Measurements from ENCODE around the gene IL1A. TPM values are rescaled to one million over a fixed set of nuclear protein-coding genes. Genes with fewer than 3 reads are reported as not detected.

Gene IL1A
- total RNA-seq, 1 donor from 2014 or later = 1.4 TPM

GRCh38 chr2:112764071-112765044 is 19.9 kb downstream of the IL1A start, which contains the start of gene CKAP2L:
Gene CKAP2L (minus strand): TSS chr2:112764609. CDS start chr2:112764598, 11 bp downstream.
- peak; percentile 99 for DNase-seq (ENCODE audit: low spot score)

DNA sequence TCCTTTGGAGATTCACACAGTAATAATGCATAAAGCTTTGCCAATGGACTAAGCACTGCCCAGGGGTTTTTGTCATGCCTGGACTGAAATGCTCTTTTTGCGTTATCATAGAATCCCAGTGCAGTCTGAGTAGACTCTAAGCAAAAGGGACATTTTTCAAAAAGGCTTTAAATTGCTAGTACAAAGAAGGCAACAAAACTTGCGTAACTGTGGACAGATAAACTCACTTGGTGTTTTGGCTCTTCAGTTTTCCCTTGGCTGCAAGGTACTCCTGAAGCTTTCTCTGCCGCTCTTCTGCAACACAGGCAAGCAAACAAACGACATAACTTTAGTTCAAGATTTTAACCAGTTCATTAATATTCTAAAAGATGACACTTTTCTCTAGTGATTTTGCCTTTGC is 22.0 kb downstream of the IL1A start:
- no peak for DNase-seq (ENCODE audit: low spot score)

DNA sequence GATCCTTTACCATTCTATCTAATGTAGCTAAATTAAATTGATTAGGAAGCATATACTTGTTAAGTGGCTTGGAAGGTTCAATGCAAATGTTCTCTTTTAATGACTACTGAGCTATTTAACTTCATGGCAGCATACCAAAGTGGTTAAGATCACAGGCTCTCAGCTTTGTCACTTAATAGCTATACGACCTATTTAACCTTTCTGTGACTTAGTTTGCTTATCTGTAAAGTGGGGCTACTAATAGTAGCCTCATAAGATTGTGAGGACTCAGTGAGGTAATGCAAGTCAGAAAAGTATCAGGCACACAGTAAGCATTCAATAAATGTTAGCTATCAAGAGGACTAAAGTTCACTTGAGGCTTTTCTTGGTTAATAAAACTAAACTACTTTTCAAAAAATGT is 24.1 kb downstream of the IL1A start:
- DNase-seq (ENCODE audit: low spot score) = no peak

DNA sequence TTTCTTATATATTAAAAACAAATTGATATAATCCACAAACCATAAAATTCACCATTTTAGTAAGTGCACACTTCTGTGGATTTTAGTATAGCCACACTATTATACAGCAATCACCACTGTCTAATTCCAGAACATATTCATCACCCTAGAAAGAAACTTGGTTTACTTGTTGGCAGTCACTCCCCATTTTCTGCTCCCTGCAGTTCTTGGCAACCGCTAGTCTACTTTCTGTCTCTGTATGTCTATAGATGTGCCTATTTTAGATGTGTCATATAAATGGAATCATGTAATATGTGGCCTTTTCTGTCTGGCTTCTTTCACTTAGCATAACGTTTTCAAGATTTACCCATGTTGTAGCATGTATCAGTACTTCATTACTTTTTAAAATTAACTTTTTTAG is 25.6 kb downstream of the IL1A start:
- DNase-seq (ENCODE audit: low spot score) = no peak

DNA sequence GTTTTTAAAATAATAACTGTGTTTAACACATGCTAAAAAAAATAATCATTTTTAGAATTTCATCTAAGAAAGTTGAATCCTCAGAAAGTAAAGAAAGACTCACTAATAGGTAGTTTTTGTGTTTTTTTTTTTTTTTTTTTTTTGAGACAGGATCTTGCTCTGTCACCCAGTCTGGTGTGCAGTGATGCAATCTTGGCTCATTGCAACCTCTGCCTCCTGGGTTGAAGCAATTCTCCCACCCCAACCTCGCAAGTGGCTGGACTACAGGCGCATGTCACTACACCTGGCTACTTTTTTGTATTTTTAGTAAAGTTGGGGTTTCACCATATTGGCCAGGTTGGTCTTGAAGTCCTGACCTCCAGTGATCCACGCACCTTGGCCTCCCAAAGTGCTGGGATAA is 27.0 kb downstream of the IL1A start:
- DNase-seq (ENCODE audit: low spot score) = no peak

- no peak for DNase-seq (ENCODE audit: low spot score)
Measured at GRCh38 chr2:112756207-112756606, 28.1 kb downstream of the IL1A start.

DNA sequence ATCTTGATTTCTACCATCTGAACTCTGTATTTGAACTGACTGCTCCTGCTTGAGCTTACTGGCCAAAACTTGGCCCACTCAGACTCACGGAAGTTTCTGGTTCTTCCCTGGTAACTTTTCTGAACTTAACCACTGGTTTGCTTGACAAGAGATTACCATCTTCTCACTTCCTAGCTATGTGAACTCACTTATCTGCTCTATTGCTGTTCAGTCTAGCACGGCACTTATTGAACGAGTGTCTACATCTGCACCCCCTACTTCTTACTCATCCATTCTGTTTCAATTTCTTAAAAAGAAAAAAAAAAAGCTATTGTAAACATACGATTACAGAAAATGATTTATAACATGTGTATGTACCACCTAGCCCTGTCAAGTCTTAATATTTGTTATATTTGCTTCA is 28.8 kb downstream of the IL1A start:
- no peak for DNase-seq (ENCODE audit: low spot score)

DNA sequence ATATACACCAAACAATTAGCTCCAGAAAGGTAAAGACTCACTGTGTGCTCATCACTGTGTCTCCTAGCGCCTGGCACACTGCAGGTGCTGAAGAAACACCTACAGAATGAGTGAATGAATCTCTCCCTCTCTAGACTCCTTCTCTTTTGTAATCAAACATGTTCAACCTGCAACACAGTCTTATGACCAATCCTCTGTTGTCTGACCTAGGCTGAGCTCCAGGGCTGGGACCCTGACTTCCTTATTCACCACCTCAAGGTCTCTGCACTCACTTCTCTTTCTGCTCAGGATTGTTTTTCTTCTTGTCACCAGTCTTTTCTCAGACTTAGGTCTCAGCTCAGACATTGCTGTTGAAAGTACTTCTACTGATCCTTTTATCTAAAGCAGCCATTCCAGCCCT is 29.7 kb downstream of the IL1A start:
- no peak for DNase-seq (ENCODE audit: low spot score)

DNA sequence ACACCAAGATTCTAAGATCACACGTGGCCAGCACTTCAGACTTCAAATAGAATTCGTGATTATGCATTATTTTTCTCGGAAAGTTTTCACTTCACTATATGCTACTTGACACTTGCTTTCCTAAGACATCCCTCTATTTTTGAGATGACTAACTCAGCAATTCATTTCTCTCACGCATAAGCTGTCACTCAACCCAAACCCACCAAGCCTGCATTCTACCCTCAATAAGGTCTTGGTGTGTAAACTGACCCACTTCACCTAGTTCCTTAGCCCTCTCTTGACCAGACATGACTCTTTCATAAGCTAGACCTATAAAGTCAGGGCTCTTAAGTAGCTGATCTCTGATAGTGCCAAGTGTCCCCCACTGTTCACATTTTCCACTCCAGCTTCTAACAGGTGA is 31.6 kb downstream of the IL1A start:
- no peak for DNase-seq (ENCODE audit: low spot score)

- no peak for DNase-seq (ENCODE audit: low spot score)
Measured at GRCh38 chr2:112751451-112752197, 32.7 kb downstream of the IL1A start.

- DNase-seq (ENCODE audit: low spot score) = no peak
Measured at GRCh38 chr2:112750560-112750843, 33.8 kb downstream of the IL1A start.

GRCh38 chr2:112749755-112750559 is 34.3 kb downstream of the IL1A start:
- DNase-seq (ENCODE audit: low spot score) = peak; percentile 77

- peak; percentile 11 for DNase-seq (ENCODE audit: low spot score)
Measured at GRCh38 chr2:112740527-112740926, 43.8 kb downstream of the IL1A start.

DNA sequence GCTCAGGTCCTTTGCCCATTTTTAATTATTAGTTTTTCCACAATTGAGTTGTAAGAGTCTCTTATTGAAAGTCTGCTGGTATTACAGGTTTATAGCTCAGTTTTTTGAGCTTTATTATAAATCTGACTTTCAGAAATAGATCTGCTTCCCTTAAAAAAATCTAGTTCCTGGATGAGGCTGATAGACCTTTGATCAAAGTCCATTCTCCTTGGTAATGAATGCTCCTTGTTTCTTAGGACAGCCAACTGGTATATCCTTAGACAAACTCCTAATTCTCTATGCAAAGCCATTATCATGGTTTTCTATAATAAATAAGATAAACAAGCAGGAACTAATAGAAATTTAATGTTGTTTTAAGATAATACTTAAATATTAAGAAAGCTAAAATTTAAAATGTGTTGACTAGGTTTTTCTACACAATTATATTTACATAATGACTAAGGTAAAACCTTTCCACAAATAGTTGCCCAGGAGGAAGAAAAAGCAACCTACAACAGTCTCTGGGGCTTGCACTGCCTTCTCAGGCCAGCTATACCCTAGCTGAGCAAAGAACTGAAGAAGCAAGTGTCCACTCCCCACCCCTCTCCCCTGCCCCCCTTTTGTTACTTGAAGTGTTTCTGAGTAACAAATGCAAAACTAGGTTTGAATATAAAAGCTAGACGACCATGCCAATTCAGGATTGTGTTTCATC is 46.6 kb downstream of the IL1A start:
- DNase-seq (ENCODE audit: low spot score) = no peak

GRCh38 chr2:112733871-112734270 is 50.4 kb downstream of the IL1A start:
- no peak for DNase-seq (ENCODE audit: low spot score)

- no peak for DNase-seq (ENCODE audit: low spot score)
Measured at GRCh38 chr2:112733456-112733855, 50.8 kb downstream of the IL1A start.

DNA sequence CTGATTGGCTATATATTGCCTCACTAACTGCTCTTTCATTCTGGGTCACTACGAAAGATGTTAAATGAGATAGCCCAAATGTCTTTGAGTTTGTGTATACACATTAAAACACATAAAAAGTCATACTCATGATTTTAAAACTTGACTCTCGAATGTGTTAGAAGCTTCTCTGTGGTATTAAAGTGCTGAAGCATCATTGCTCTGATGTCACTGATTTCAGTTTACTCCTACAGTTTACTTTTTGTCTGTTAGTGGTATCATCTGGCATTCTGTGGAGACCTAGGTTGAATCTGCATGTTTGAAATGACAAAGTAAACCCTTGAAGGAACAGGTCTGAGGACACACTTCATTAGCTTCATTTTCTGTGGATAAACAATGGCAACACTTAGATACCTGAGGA is 52.8 kb downstream of the IL1A start:
- no peak for DNase-seq (ENCODE audit: low spot score)

DNA sequence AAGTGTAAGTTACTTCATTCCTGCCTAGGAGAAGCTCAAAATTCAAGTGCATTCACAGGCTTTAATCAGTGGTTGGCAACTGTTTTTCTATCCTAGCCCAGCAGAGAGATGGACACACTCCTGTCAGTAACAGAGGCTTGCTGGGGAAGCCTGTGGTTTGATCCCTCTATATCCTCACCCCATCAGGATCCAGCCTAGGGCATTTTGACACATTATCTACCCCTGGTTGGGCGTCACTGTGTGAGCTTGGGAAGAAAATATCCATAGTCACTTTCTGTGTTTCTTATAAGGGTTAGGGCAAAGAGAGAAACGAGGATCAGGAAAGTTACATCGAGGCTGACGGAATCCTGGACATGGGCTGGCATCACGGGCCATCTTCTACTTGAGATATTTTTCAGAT is 53.5 kb downstream of the IL1A start:
- no peak for DNase-seq (ENCODE audit: low spot score)

DNA sequence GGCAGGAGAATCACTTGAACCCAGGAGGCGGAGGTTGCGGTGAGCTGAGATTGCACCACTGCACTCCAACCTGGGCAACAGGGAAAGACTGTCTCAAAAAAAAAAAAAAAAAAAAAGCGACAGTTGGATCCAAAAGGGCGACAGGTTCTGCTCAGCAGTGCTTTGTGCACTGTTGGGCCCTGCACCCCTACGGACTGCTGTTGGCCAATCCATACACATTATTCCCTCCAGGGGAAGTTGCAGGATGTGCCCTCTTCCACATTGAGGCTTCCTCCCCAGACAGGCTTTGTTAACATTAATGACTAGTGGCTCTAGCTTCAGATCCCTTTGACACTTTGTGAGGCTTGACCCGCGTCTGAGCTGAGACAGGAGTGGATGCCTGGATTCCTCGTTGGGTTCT is 54.1 kb downstream of the IL1A start:
- DNase-seq (ENCODE audit: low spot score) = no peak

GRCh38 chr2:112728378-112729175 is 55.7 kb downstream of the IL1A start:
- DNase-seq (ENCODE audit: low spot score) = no peak

DNA sequence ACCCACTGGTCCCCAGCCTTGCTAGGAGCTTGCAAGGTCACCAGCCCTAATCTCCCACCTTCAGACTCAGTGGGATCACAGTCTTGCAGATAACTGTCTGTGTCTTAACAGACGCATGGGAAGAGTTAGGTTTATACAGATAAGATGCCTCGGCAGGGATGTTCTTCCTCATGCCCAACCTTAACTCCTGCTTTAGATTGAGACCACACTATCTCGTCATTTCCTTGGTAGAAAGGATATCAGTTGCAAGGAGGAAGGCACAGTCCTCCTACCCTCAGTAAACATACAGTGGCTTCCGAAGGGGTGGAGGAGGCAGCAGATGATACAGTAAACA is 56.3 kb downstream of the IL1A start:
- no peak for DNase-seq (ENCODE audit: low spot score)
